Esophagus squamous epithelium (tissue), 5 donors: ENCODE data around the gene SLC12A7. TPM values are rescaled to one million over a fixed set of nuclear protein-coding genes. Genes with fewer than 3 reads are reported as not detected.

ENCODE experiments used
- DNase-seq: peaks from one replicate; lab custom pipeline; 2025; lab: John Stamatoyannopoulos, UW
- H3K27ac ChIP-seq, 4 donors: fragments of 200-600 bp; sonication (generic); one replicate each; pipeline ENCODE4 v1.5.1; 2016 to 2019; ENCODE audit warnings: mild to moderate bottlenecking in 1 of 4
- H3K27me3 ChIP-seq, 4 donors: fragments of 200-600 bp; sonication (generic); 1 replicate in 3 of 4; 2 replicates in 1 of 4; pipeline versions ENCODE4 v1.5.1 to v1.6.0; 2017 to 2021; ENCODE audit warnings: antibody characterized with exemption in 1 of 4
- H3K36me3 ChIP-seq, 3 donors: fragments of 200-600 bp; sonication (generic); one replicate each; pipeline ENCODE4 v1.5.1; 2016 to 2019
- H3K4me1 ChIP-seq, 3 donors: fragments of 200-600 bp; sonication (generic); one replicate each; pipeline ENCODE4 v1.5.1; 2017 to 2019
- H3K4me3 ChIP-seq, 4 donors: fragments of 200-600 bp; sonication (generic); 1 replicate in 3 of 4; 2 replicates in 1 of 4; pipeline ENCODE4 v1.5.1; 2016 to 2019; ENCODE audit warnings: mild to moderate bottlenecking in 2 of 4, moderate library complexity in 1 of 4
- H3K9me3 ChIP-seq, 3 donors: fragments of 200-600 bp; sonication (generic); one replicate each; pipeline ENCODE4 v1.5.1; 2016 to 2019
- POLR2A ChIP-seq, 4 donors: fragments of 450-650 bp; IDR thresholded peaks; one replicate each; pipeline ENCODE4 v1.6.1; 2017; ENCODE audit warnings: antibody characterized with exemption in 4 of 4, mild to moderate bottlenecking in 4 of 4, moderate library complexity in 3 of 4
- WGBS, 2 donors: methylation state at CpG; one replicate each; pipeline ENCODE4 v1.1.5; 2018; 5-methylcytosine and 5-hydroxymethylcytosine counted together
- intact Hi-C: fragments of 100-400 bp; cut with DNase I; formaldehyde crosslinking; loops from one replicate; pipeline ENCODE4 v1.15.0; 2022
- total RNA-seq, 4 donors: library from RNA; depleted of rRNA; stranded (reverse); fragments of >200 nt; gene quantifications; one replicate each; pipeline ENCODE4 v1.1.0, GENCODE V29; 2016
- TF ChIP-seq, protein P1 (sequence below), 6 experiments: fragments of 450-650 bp in 4 of 6; fragments of 200-600 bp in 2 of 6; sonication (generic) in 2 of 6; IDR thresholded peaks; one replicate each; pipeline ENCODE4 v1.5.1; 2016 to 2019; ENCODE audit warnings: antibody characterized with exemption in 6 of 6, mild to moderate bottlenecking in 4 of 6, moderate library complexity in 4 of 6
- donor health status: DM: yes; HTN: yes; CAD: no.

Gene SLC12A7
- total RNA-seq, 4 donors from 2014 or later: 4.5 to 13.4 (median 6.6) TPM

DNA sequence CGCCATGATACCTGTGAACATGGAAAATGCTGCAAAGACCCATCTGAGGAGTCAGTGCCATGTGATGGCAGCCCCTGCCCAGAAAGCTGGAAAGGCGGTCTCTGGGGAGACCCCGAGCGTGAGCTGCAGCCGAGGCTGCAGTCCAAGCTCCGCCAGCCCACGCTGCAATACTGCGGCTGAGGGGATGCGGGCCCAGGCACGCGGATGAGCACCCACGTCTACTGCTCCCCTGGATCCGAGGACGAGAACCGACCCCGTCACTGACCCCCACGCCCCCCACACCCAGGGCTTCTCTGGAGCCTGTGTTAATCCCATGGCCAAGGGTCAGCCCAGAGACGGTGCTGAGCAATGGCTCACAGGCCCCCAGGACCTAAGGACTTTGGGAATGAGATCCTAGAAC lies 32.4 kb downstream of the SLC12A7 start:
- Histone ChIP-seq H3K27me3 (no peaks in the 10 kb centered on the region), H3K27ac (no peak overlapping the region), H3K36me3 (peaks cover 9 to 90% (median 12%) of the 10 kb centered on the region in 3 donors), H3K4me1 (no peaks in the 10 kb centered on the region), H3K9me3 (no peaks in the 10 kb centered on the region), H3K4me3 (no peak overlapping the region)
- 76 to 80% methylated on average over 1 to 3 of the region's 18 CpGs for WGBS, 2 donors
- no peak for DNase-seq
- no peak for TF ChIP-seq POLR2A (IDR thresholded peaks at IDR 0.05)
- TF ChIP-seq, protein P1, sequence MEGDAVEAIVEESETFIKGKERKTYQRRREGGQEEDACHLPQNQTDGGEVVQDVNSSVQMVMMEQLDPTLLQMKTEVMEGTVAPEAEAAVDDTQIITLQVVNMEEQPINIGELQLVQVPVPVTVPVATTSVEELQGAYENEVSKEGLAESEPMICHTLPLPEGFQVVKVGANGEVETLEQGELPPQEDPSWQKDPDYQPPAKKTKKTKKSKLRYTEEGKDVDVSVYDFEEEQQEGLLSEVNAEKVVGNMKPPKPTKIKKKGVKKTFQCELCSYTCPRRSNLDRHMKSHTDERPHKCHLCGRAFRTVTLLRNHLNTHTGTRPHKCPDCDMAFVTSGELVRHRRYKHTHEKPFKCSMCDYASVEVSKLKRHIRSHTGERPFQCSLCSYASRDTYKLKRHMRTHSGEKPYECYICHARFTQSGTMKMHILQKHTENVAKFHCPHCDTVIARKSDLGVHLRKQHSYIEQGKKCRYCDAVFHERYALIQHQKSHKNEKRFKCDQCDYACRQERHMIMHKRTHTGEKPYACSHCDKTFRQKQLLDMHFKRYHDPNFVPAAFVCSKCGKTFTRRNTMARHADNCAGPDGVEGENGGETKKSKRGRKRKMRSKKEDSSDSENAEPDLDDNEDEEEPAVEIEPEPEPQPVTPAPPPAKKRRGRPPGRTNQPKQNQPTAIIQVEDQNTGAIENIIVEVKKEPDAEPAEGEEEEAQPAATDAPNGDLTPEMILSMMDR (IDR thresholded peaks at IDR 0.05): no peak
- intact Hi-C loops: no loop called here

DNA sequence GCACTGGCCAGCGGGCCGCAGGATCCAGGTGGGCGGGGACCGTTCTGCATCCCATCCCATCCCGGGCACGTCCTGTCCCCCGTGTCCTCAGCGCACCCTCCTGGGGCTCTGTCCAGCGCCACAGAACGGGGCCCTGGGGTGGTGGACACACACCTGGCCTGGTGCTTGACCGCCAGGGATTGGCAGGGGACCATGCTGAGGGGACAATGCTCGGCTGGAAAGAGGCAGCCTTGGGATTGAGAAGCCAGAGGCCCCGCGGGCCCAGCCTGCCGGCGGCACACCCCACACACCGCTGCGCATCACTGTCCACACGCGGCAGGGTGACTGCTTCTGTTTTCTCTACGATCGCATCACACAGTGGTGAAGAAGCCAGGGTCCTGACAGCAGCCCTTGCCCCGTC lies 33.0 kb downstream of the SLC12A7 start:
- TF ChIP-seq, protein P1 (IDR thresholded peaks at IDR 0.05): no peak
- no peak for TF ChIP-seq POLR2A (IDR thresholded peaks at IDR 0.05)
- intact Hi-C loops: no loop called here
- no peaks in the 10 kb centered on the region for H3K27me3 ChIP-seq
- peaks cover 6 to 90% (median 9%) of the 10 kb centered on the region in 3 donors for H3K36me3 ChIP-seq
- no peak for DNase-seq
- H3K4me1 ChIP-seq: no peaks in the 10 kb centered on the region
- no peak overlapping the region for H3K4me3 ChIP-seq
- WGBS, 2 donors: 80% methylated on average over 2 of the region's 23 CpGs; no CpG with 5 or more reads in 1 of the 2 donors
- no peak overlapping the region for H3K27ac ChIP-seq
- H3K9me3 ChIP-seq: no peaks in the 10 kb centered on the region

DNA sequence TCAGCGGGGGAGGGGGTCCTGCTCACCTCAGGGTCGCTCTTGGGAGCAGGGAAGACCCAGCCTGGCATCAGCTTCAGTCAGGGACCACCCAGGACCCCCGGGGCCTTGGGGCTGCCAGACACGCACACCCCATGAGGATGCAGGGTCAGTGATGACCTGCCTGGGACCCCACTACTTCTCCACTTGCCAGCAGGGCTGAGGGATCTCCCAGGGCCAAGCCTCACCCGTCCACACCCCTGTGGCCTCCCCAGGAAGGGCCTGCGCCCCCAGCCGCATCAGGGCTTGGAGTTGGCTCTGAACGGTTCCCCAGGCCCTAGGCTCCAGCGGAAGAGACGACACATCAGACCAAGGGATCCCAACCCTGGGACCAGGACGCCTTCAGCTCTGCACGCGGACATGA lies 33.7 kb downstream of the SLC12A7 start:
- intact Hi-C loops: no loop called here
- DNase-seq: no peak
- TF ChIP-seq, protein P1 (IDR thresholded peaks at IDR 0.05): no peak
- no peak for TF ChIP-seq POLR2A (IDR thresholded peaks at IDR 0.05)
- Histone ChIP-seq H3K27ac (no peak overlapping the region), H3K36me3 (peaks cover 2 to 90% (median 12%) of the 10 kb centered on the region in 3 donors), H3K4me1 (no peaks in the 10 kb centered on the region), H3K9me3 (no peaks in the 10 kb centered on the region), H3K27me3 (no peaks in the 10 kb centered on the region), H3K4me3 (no peak overlapping the region)
- WGBS, 2 donors: 94% methylated on average over 3 of the region's 13 CpGs; no CpG with 5 or more reads in 1 of the 2 donors

DNA sequence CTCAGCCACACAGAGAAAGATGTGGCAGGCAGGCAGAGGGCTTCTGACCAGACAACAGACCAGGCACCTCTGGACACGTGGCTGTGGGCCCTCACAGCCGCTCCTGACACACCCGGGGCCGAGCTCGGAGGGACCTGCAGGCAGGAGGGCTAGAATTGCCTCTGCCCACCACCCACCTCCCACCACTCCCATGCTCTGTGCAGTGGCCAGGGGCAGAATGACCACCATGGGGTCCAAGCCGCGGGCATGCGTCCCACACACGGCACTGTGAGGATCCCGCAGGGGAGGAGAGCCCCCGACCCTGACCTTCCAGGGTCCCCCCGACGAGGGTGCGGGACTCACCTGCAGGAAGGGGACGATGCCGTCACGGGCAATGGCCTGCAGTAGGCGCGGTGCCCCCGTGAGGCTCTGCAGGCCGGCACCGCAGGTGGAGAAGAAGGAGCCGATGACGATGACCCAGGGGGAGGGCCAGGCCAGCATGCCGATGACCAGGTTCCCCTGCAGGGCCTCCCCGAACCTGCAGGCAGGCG lies 34.3 kb downstream of the SLC12A7 start:
- Histone ChIP-seq H3K27ac (no peak overlapping the region), H3K4me3 (no peak overlapping the region), H3K27me3 (no peaks in the 10 kb centered on the region), H3K4me1 (no peaks in the 10 kb centered on the region), H3K36me3 (peaks cover 0 to 87% (median 12%) of the 10 kb centered on the region in 3 donors), H3K9me3 (no peaks in the 10 kb centered on the region)
- intact Hi-C loops: no loop called here
- 88 to 100% methylated on average over 1 to 10 of the region's 27 CpGs for WGBS, 2 donors
- no peak for TF ChIP-seq POLR2A (IDR thresholded peaks at IDR 0.05)
- TF ChIP-seq, protein P1 (IDR thresholded peaks at IDR 0.05): no peak
- DNase-seq: no peak

DNA sequence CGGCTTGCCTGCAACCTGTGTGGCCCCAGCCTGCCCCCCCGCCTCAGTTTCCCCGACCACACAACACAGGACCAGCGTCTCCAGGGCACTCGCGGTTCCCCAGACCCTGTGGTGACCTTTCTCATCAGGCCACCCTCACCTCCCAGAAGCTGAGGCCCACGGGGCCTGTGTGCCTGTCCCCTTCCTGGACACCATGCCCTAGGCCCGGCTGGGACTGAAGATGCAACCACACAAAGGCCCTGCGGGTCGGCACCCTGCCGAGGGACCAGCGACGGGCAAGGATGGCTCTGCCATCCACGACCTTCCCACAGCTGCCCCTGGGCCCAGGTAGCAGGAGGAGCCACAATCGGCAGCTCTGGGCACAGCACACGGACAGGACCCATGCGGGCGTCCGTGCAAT lies 34.8 kb downstream of the SLC12A7 start:
- intact Hi-C loops: no loop called here
- no peak for DNase-seq

More for the DNA sequence above, 34.8 kb downstream of the SLC12A7 start:
- TF ChIP-seq, protein P1 (IDR thresholded peaks at IDR 0.05): no peak
- TF ChIP-seq POLR2A (IDR thresholded peaks at IDR 0.05): no peak
- Histone ChIP-seq H3K9me3 (no peaks in the 10 kb centered on the region), H3K27ac (no peak overlapping the region), H3K4me1 (no peaks in the 10 kb centered on the region), H3K27me3 (no peaks in the 10 kb centered on the region), H3K36me3 (peaks cover 0 to 87% (median 12%) of the 10 kb centered on the region in 3 donors), H3K4me3 (no peak overlapping the region)
- 90 to 100% methylated on average over 4 to 7 of the region's 19 CpGs for WGBS, 2 donors
